Epithelial cell of proximal tubule (primary cell): ENCODE measurements around the gene B3GNT8. TPM values are rescaled to one million over a fixed set of nuclear protein-coding genes. Genes with fewer than 3 reads are reported as not detected.
"Not testable (repeated sequence)": the region's sequence is repeated elsewhere in the genome, so short reads cannot be mapped to it uniquely, and the experiment has no call there.

ENCODE experiments used
- DNase-seq: peaks from one replicate; pipeline ENCODE4 v3.0.0-alpha.2; 2011; ENCODE audit warnings: low read depth
- H3K4me3 ChIP-seq: 2 replicates; pipeline ENCODE4 v1.5.1; 2011; ENCODE audit warnings: low read depth, mild to moderate bottlenecking, low read length
- total RNA-seq: library from RNA; depleted of rRNA; stranded (reverse); fragments of >200 nt; gene quantifications from 2 replicates; pipeline ENCODE4 v1.2.3, GENCODE V29; 2015
- TF ChIP-seq, protein P1 (sequence below): conservative IDR thresholded peaks from 2 replicates; pipeline ENCODE4 v1.5.1; 2012; ENCODE audit warnings: low read depth, mild to moderate bottlenecking, low read length

The B3GNT8 gene
- total RNA-seq, 1 donor from 2014 or later: 2.4 TPM

- no peak for DNase-seq
- TF ChIP-seq, protein P1, sequence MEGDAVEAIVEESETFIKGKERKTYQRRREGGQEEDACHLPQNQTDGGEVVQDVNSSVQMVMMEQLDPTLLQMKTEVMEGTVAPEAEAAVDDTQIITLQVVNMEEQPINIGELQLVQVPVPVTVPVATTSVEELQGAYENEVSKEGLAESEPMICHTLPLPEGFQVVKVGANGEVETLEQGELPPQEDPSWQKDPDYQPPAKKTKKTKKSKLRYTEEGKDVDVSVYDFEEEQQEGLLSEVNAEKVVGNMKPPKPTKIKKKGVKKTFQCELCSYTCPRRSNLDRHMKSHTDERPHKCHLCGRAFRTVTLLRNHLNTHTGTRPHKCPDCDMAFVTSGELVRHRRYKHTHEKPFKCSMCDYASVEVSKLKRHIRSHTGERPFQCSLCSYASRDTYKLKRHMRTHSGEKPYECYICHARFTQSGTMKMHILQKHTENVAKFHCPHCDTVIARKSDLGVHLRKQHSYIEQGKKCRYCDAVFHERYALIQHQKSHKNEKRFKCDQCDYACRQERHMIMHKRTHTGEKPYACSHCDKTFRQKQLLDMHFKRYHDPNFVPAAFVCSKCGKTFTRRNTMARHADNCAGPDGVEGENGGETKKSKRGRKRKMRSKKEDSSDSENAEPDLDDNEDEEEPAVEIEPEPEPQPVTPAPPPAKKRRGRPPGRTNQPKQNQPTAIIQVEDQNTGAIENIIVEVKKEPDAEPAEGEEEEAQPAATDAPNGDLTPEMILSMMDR: no peak
- no peak overlapping the region for H3K4me3 ChIP-seq
Measured at GRCh38 chr19:41435936-41436673, 8.9 kb upstream of the B3GNT8 start.

- not testable (repeated sequence) for DNase-seq, H3K4me3 ChIP-seq
Measured at GRCh38 chr19:41435376-41435775, 8.2 kb upstream of the B3GNT8 start.

DNA sequence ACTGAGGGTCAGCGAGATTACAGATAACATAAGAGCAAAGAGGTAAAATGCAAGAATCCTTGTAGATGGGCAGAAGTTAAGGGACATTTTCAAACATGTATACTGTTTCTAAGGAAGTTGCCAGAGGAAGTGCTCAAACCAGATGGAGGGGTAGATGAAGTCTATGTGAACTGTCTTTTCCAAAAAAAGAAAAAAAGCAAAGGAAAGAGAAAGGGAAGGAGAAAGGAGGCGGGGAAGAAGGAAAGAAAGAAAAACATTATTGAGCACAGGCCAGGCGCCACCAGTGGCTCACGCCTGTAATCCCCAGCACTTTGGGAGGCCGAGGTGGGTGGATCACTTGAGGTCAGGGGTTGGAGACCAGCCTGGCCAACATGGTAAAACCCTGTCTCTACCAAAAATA is 7.3 kb upstream of the B3GNT8 start:
- TF ChIP-seq, protein P1: no peak
- no peak for DNase-seq
- no peak overlapping the region for H3K4me3 ChIP-seq

- no peak overlapping the region for H3K4me3 ChIP-seq
- DNase-seq: no peak
- TF ChIP-seq, protein P1: no peak
Measured at GRCh38 chr19:41433171-41433570, 6.0 kb upstream of the B3GNT8 start.

GRCh38 chr19:41431426-41432386 is 4.5 kb upstream of the B3GNT8 start:
- TF ChIP-seq, protein P1: peak; percentile 52
- no peak overlapping the region for H3K4me3 ChIP-seq
- DNase-seq: no peak

DNA sequence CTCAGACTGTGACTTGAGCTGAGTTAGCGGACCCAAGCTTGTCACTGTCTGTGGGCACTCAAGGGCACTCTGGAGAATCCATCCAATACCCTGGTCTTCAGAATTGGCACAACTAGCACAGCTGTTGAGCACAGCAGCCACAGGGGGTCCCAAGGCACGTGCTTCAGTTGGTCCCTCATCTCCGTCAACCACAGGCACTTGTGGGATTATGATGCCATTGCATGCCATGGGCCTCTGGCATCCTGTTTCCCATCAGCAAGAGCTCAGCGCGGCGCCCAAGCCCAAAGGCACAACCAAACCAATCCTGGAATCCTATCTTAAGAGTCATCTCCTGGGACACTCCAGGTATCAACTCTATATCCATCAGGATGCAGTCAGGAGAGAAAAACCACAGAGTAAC is 3.7 kb upstream of the B3GNT8 start:
- DNase-seq: no peak
- no peak overlapping the region for H3K4me3 ChIP-seq
- TF ChIP-seq, protein P1: no peak

DNA sequence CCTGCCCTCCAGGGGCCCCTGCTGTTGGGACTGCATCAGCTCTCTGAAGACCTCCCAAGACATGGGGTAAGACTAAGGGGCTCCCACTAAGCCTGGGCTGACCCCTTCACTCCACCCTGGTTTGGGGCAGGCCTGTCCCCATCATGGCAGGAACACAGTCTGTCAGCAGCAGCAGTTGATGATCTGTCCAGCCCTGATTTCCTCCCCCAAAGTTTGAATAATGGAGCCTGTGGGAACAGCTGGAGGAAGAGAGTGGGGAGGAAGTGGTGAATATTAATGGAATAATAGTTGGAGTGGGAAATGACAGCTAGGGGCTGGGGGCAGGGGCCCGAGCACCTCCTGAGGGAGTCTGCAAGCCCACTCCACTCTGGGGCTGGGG is 1.3 kb upstream of the B3GNT8 start:
- TF ChIP-seq, protein P1: no peak
- no peak overlapping the region for H3K4me3 ChIP-seq
- no peak for DNase-seq
